ENCODE results near the gene RASSF8.

RASSF8 gene

DNA sequence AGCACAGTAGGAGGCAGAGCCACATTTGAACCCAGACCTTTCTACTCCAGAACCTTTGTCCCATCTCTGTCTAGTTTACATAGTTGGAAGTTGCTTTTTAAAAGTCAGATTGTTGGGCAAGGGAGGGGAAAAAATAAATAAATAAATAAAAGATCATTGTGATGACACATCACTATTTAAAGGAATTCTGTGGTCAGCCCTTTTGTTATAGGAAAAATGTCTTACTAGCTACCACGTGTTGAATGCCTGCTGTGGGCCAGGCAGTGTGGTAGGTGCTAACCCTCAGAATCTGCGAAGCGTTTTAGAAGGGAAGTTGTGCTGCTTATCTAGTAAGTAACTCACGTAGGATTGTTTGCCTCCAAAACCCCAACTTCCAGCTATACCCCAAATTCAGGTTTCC is 104.1 kb downstream of the RASSF8 start:
- no peak for DNase-seq

DNA sequence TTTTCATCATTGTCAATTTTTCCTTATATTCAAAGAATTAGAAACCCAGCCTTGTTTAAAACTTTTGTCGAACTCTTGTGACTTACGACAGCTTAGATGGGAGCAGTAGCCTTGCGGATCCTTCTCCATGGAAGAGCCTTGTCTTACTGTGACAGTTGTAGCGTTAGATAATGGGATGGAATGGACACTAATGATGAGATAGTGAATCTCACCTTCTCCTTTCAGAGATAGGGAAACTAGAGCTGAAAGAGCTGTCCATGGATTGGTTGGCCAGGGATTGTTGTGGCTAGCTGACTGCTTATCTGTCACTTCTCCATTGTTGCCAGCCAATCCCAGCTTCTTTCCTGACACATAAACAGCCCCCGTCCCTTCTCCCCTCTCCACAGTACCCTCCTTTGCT is 107.0 kb downstream of the RASSF8 start:
- no peak for DNase-seq

DNA sequence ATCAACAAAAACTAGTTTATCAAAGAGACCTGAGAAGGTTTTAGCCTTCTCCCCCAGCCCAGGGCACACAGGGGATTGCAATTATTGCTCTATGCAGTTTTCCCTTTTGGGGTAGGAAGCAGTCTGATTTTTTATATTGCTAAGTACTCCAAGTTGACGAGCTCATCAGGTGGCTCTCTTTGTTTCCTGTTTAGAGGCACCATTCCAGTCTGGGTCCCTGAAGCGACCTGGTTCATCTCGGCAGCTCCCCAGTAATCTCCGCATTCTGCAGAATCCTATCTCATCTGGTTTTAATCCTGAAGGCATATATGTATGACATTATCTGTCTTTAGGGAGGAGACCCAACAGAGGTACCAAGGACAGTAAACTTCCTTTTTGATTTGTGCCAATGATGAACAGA is 110.0 kb downstream of the RASSF8 start:
- no peak for DNase-seq

DNA sequence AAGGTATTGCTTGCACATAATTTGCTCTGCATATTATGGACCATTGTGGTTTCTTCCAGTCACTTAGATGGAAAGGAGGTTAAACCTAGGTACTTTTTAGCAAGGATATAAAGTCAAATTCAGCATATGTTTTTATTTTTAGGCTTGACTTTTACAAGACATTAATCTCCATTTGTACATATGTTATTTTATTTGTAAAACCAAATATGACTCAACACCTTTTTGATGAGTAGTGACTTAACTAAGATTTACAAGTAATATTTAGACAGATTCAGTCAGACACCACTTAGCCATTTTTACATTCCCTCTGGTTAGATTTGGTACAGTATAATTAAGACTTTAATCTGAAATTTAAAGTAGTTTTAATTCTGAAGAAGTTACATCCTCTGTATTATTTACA is 111.3 kb downstream of the RASSF8 start:
- DNase-seq, result no peak

DNA sequence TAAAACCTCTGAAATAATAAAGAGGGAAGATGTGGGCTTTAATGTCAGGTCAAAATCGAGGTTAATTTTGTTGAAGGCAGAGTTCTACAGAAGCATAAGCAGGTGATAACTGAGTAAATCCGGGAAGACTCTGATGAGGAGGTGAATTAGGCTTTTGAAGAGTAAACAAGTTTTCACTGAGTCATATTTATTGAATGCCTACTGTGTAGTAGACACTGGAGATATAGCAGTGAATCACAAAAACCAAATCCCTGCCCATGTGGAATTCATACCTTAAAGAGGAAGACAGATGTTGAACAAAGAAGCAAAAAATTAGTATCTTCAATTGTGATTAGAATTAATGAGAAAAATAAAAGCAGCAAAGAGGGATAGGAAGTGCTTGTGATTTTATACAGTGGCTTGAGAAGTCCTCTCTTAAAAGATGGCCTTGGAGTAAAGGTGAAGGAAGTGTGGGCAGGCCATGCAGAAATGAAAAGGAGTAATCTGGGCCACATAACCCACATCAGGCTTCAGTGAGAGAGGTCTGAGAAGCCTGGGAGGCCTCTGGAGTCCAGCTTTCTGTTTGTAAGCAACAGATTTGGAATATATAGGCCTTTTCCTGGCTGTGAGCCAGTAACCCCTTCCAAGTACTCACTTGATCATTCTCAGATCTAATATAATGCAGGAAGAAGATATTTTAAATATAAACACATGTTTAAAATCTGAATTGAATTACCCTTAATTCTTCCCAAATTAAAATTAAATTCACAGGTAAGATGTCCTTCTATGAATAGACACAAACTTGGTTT is 119.6 kb downstream of the RASSF8 start:
- DNase-seq, result no peak

DNA sequence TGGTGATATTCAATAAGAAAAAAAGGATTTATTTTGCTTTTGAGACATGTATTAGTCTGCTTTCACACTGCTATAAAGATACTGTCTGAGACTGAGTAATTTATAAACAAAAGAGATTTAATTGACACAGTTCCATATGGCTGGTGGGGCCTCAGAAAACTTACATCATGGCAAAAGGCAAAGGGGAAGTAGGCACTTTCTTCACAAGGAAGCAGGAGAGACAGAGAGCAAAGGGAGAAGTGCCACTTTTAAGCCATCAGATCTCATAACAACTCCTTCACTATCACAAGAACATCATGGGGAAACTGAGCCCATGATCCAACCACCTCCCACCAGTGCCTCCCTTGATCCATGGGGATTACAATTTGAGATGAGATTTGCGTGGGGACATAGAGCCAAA is 122.4 kb downstream of the RASSF8 start:
- DNase-seq, result no peak

- DNase-seq, result no peak
Measured at GRCh38 chr12:26086936-26087335, 128.5 kb downstream of the RASSF8 start.

DNA sequence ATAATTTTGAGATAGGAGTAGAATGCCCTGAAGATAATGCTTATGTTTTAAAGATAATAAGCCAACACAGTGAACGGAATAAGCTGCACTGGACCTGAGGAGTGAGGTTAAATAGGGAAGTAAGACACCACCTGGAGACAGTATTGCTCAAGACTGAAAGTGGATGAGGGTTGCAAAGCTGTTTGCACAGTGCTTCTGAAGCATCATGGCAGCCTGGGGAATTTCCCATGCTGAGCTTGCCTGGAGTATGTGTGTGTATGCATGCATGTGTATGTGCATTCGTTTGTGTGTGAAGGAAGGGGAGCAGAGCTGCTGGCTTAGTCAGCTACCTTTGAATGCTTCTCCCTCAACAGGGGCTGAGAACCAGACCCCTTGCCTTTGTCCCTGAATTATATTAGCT is 130.5 kb downstream of the RASSF8 start:
- no peak for DNase-seq

GRCh38 chr12:26090836-26091510 is 132.5 kb downstream of the RASSF8 start:
- DNase-seq, result no peak

DNA sequence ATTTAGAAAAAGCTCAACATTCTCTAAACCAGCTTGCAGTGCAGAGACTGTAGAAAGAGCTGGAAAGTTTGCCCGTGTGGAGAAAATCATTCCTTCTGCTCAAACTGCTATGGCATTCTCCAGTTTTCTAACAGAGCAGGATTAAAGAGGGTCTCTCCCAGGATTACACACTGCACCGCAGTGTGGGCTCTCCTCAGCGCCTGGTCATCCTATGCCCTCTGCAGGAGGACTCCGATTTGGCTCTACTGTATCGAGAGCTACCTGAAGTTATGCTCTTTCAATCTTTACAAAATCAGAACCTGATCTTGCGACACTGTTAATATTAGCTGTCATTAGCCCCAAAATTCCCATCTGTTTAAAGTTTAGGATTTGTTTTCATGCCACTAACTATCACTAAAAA is 133.3 kb downstream of the RASSF8 start:
- no peak for DNase-seq

- DNase-seq, result no peak
Measured at GRCh38 chr12:26092346-26093105, 134.0 kb downstream of the RASSF8 start.

DNA sequence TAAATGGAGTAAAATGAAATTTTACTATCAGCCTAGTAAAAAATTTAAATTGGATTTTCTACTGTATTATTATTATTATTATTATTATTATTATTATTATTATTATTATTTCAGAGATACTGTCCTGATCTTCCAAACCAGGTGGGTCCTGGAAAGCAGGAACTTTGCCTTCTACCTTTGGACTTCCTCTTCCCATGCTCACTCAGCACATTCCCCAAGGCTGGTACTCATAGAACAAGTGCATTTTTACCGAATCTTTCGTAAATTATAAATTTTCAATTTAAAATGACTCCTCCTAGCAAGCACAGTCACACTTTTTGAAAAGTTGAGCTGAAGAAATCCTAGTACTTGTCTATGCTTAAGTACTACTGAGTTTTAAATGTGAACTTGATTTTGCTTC is 136.7 kb downstream of the RASSF8 start:
- no peak for DNase-seq

DNA sequence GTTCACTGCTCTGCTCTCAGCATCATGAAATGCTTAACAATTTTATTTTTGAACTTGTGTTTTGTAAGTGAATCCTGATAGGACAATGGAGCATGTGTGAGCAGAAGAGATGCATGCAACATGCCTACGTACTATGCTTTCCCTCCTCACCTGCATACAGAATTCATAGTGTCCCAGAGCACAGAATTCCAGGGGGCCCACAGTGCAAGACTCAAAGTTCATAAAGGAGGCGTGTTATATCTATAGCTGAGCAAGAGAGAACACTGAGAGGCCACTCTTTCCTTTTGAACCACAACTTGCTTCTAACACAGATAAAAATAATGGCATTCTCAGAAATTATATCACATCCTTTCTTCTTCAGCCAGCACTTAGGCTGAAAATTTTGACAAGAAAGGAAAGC is 137.6 kb downstream of the RASSF8 start:
- no peak for DNase-seq

DNA sequence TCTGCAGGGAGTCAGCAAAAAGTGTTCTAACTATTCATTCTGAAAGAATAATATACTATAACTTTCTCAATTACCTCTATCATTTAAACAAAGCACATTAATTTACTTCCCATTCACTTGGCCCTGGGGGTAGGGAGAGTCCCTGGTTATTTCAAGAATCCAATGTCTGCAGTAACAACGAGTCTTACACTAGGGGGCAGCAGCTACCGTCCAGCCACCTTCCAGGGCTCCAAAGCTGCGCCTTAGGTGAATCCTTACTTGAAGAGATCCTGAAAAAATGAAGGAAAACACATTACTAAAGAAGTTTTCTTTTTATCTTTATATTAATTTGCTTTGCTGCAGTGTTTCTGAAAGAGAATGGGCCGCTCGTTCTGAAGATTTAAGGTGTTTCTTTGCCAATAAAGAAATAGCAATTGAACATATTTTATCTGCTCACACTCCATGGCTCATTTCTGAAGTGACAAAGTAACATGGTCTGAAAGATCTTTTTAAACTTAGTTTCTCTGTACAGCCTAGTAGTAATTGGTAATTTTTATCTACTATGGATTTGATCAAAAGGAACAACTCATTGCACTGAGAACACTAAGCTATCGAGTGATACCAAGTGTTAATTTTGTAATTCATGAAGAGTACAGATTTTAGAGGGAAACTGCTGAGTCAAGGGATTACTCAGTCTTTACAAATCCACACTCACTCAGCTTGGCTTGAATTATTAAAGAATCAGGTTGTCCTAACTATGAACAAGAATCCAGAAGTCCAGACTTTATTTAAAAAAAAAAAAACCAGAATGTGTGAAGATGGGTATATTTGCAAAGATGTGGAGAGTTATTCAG is 138.8 kb downstream of the RASSF8 start:
- DNase-seq, result peak; percentile 60

- no peak for DNase-seq
Measured at GRCh38 chr12:26100666-26101349, 142.3 kb downstream of the RASSF8 start.

DNA sequence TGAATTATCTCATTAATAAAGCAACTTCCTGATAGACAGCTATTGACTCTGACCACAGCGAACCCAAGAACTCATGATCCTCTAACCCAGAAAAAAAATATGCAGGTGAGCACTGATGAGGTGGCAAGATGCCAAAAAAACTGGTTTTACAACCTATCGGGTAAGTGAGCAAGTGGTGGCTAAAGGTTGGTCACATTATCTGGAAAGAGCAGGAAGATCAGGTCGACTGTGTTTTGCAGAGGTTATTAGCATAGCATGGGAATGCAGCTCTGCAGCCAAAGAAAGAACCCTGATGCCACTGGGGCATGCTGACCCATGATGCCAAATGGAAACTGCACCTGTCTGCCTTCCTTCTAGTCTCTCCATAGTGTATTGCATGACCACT is 142.9 kb downstream of the RASSF8 start:
- DNase-seq, result peak; percentile 74

DNA sequence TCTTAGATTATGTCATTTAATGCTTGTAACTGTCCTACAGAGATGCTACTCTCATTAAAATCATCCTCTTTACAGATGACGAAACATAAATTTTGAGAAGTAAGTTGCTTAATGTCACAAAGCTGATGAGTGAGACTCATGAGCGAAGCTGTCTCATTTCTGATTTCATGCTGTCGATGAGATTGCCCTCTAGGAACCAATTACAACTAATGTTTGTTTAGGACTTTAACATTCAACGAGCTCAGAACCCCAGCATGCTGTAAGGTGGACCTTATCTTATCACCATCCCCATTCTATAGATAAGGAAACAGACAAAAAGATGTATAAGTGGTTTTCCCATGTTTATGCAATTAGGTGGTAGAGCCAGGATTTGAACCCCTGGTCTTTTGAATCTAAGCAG is 143.3 kb downstream of the RASSF8 start:
- no peak for DNase-seq

- no peak for DNase-seq
Measured at GRCh38 chr12:26102953-26103352, 144.5 kb downstream of the RASSF8 start.

DNA sequence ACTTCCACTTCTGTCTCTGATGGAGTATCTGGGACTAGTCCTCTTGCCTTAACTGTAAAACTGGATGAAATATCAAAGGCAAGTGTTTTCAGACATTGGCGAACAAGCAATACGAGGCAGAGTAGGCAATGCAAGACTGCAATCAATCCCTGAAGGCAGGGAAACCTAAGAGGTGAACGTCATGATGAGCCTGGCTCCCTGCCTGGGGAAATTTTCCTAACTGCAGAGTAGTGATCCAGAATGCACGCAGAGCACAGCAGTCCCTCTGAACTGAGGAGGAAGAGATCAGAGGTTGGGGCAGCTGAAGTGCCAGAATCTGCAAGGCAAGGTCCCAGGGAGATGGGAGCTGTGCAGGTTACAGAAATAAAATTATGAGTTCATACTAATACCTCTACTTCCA is 147.9 kb downstream of the RASSF8 start:
- no peak for DNase-seq

DNA sequence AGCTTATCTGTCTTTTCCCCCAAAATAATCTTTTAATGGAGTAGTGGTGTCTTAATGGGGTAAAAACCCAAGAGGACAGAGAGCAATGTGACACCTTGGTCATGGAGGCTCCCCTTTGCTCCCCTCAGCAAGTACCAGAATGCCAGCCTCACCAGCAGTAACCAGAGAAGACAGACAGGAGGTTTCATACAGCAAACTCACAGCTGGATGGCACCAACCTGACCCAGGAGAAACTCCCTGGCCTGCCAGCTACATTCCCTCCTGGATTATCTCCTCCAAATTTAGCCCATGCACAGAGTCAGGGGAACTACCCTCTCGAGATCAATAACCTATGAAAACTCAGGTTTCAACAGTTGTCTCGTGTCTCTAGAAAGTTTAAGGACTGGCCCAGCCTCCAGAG is 150.4 kb downstream of the RASSF8 start:
- DNase-seq, result no peak

DNA sequence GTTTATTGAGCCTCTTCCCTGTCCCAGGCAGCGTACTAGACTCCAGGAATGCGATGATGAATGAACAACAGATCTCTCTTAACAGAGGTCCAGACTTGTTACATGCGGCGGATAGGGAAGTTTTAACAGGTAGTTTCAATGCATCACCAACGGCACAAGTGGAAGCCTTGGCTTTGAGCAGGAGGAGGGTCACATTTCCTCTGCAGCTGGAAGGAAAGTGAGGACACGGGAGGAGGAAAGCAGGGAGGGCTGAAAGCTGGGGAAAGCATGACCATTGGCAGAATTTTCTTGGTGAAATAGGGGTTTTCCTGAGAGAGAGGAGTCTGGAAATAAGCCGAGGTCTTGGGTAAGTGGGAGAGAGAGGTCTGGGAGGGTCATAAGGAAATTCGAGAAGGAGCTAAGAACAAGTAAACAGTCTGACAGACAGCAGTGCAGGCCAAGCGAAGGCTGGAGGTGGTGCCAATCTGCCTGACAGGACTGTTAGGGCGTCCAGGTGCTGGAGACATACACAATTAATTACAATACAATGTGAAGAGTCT is 150.9 kb downstream of the RASSF8 start:
- DNase-seq, result peak; percentile 30

DNA sequence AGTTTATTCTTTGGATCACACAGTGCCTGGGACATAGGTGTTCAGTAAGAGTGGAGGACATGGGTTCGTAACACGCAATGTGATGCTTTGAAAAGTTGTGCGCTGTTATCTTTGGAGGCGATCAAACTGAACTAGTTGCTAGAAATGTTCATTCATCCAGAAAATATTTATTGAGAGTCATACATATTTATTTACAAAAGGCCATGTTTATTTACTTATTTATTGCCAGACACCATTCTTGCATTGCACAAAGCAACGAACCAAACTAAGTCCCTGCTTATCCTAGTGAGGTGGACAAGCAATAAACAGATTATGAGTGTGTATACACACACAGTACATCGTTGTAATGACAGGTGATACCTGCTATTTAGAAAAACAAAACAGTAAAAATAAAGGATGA is 153.8 kb downstream of the RASSF8 start:
- DNase-seq, result no peak

All from NCI-H1417 treated with DMSO at 0.1 percent for 48 hours (cell line).